ENCODE data around the gene FBXW11.

FBXW11 gene

DNA sequence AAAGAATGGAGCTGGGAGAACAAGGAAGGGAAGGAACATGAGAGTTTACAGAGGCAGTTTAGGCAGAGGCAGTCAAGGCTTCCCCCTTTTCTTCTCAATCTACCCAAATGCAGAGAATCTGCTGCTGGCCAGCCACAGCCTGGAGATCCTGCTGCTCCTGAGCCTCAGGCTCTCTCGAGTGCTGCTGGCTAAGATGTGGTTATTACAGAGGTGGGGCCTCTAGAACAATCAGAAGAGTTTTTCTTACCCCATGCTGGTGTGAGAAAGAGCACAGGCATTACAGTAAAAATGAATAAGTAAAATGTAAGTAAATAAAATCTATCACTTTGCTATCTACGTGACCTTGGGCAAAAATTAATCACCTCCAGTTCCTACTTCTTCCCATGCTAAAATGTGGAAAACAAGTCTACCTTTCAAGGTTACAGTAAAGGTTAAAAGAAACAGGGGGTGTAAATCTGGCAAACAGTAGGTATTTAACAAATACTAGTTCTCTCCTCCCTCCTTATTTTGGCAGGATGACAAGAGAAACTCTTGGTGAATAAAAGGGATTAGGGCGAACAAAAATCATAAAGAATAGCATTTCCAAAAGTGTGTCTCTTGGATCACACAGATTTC is 31.1 kb downstream of the FBXW11 start:
- H3K9me3 ChIP-seq (ENCODE audit: control insufficient read depth in 2 of 2, low read length in 2 of 2): peaks cover 4 to 6% of the 10 kb centered on the region in 2 donors
- H3K27ac ChIP-seq (ENCODE audit: low read depth in 2 of 2, low read length in 2 of 2): no peak overlapping the region
- H3K27me3 ChIP-seq (ENCODE audit: control insufficient read depth in 2 of 2, insufficient read depth in 2 of 2, low read length in 2 of 2): no peaks in the 10 kb centered on the region
- H3K36me3 ChIP-seq (ENCODE audit: control insufficient read depth in 2 of 2, insufficient read depth in 2 of 2, low read length in 2 of 2): no peaks in the 10 kb centered on the region
- H3K4me3 ChIP-seq (ENCODE audit: low read length in 2 of 2): no peak overlapping the region
- no peaks in the 10 kb centered on the region for H3K4me1 ChIP-seq (ENCODE audit: control insufficient read depth in 2 of 2, insufficient read depth in 2 of 2, low read length in 2 of 2)
- H3K9ac ChIP-seq (ENCODE audit: low read depth in 1 of 2, low read length in 2 of 2): no peak overlapping the region

DNA sequence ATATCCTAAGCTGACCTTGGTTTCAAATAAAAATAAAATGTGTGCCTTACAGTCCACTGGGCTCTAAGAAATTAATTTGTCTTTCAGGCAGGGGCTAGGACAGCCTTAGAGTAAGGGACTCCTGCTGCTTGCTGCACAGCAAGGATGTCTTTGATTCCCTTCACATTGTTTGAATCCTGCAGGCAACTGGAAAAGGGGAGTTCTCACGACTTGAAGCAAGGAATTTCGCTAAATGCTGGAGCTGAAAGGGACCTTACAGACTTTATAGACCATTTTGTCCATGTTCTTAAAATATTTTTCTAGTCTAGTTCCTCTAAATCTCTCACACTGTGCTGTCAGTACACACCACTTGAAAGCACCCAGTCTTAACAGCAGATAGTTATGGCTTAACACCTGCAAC is 35.6 kb downstream of the FBXW11 start:
- Histone ChIP-seq H3K9ac (ENCODE audit: low read depth in 1 of 2, low read length in 2 of 2) (no peak overlapping the region), H3K4me1 (ENCODE audit: control insufficient read depth in 2 of 2, insufficient read depth in 2 of 2, low read length in 2 of 2) (no peaks in the 10 kb centered on the region), H3K36me3 (ENCODE audit: control insufficient read depth in 2 of 2, insufficient read depth in 2 of 2, low read length in 2 of 2) (no peaks in the 10 kb centered on the region), H3K27me3 (ENCODE audit: control insufficient read depth in 2 of 2, insufficient read depth in 2 of 2, low read length in 2 of 2) (no peaks in the 10 kb centered on the region), H3K27ac (ENCODE audit: low read depth in 2 of 2, low read length in 2 of 2) (no peak overlapping the region), H3K9me3 (ENCODE audit: control insufficient read depth in 2 of 2, low read length in 2 of 2) (no peaks in the 10 kb centered on the region), H3K4me3 (ENCODE audit: low read length in 2 of 2) (no peak overlapping the region)

- Histone ChIP-seq H3K4me1 (ENCODE audit: control insufficient read depth in 2 of 2, insufficient read depth in 2 of 2, low read length in 2 of 2) (no peaks in the 10 kb centered on the region), H3K9ac (ENCODE audit: low read depth in 1 of 2, low read length in 2 of 2) (no peak overlapping the region), H3K9me3 (ENCODE audit: control insufficient read depth in 2 of 2, low read length in 2 of 2) (no peaks in the 10 kb centered on the region), H3K4me3 (ENCODE audit: low read length in 2 of 2) (no peak overlapping the region), H3K27ac (ENCODE audit: low read depth in 2 of 2, low read length in 2 of 2) (no peak overlapping the region), H3K27me3 (ENCODE audit: control insufficient read depth in 2 of 2, insufficient read depth in 2 of 2, low read length in 2 of 2) (no peaks in the 10 kb centered on the region), H3K36me3 (ENCODE audit: control insufficient read depth in 2 of 2, insufficient read depth in 2 of 2, low read length in 2 of 2) (no peaks in the 10 kb centered on the region)
Observed at GRCh38 chr5:171969288-171969880, 37.1 kb downstream of the FBXW11 start.

GRCh38 chr5:171968531-171968930 is 37.9 kb downstream of the FBXW11 start:
- H3K4me3 ChIP-seq (ENCODE audit: low read length in 2 of 2): no peak overlapping the region
- H3K4me1 ChIP-seq (ENCODE audit: control insufficient read depth in 2 of 2, insufficient read depth in 2 of 2, low read length in 2 of 2): no peaks in the 10 kb centered on the region

GRCh38 chr5:171966964-171967363 is 39.5 kb downstream of the FBXW11 start:
- no peak overlapping the region for H3K27ac ChIP-seq (ENCODE audit: low read depth in 2 of 2, low read length in 2 of 2)

More at GRCh38 chr5:171968531-171968930, 37.9 kb downstream of the FBXW11 start:
- Histone ChIP-seq H3K9me3 (ENCODE audit: control insufficient read depth in 2 of 2, low read length in 2 of 2) (no peaks in the 10 kb centered on the region), H3K27ac (ENCODE audit: low read depth in 2 of 2, low read length in 2 of 2) (no peak overlapping the region), H3K36me3 (ENCODE audit: control insufficient read depth in 2 of 2, insufficient read depth in 2 of 2, low read length in 2 of 2) (no peaks in the 10 kb centered on the region), H3K9ac (ENCODE audit: low read depth in 1 of 2, low read length in 2 of 2) (no peak overlapping the region), H3K27me3 (ENCODE audit: control insufficient read depth in 2 of 2, insufficient read depth in 2 of 2, low read length in 2 of 2) (no peaks in the 10 kb centered on the region)

GRCh38 chr5:171966270-171966669 is 40.2 kb downstream of the FBXW11 start:
- H3K27me3 ChIP-seq (ENCODE audit: control insufficient read depth in 2 of 2, insufficient read depth in 2 of 2, low read length in 2 of 2): no peaks in the 10 kb centered on the region
- H3K9me3 ChIP-seq (ENCODE audit: control insufficient read depth in 2 of 2, low read length in 2 of 2): no peaks in the 10 kb centered on the region
- H3K9ac ChIP-seq (ENCODE audit: low read depth in 1 of 2, low read length in 2 of 2): no peak overlapping the region
- H3K4me3 ChIP-seq (ENCODE audit: low read length in 2 of 2): no peak overlapping the region
- H3K36me3 ChIP-seq (ENCODE audit: control insufficient read depth in 2 of 2, insufficient read depth in 2 of 2, low read length in 2 of 2): no peaks in the 10 kb centered on the region
- H3K27ac ChIP-seq (ENCODE audit: low read depth in 2 of 2, low read length in 2 of 2): no peak overlapping the region
- no peaks in the 10 kb centered on the region for H3K4me1 ChIP-seq (ENCODE audit: control insufficient read depth in 2 of 2, insufficient read depth in 2 of 2, low read length in 2 of 2)

More at GRCh38 chr5:171966964-171967363, 39.5 kb downstream of the FBXW11 start:
- Histone ChIP-seq H3K4me3 (ENCODE audit: low read length in 2 of 2) (no peak overlapping the region), H3K9ac (ENCODE audit: low read depth in 1 of 2, low read length in 2 of 2) (no peak overlapping the region), H3K9me3 (ENCODE audit: control insufficient read depth in 2 of 2, low read length in 2 of 2) (no peaks in the 10 kb centered on the region), H3K4me1 (ENCODE audit: control insufficient read depth in 2 of 2, insufficient read depth in 2 of 2, low read length in 2 of 2) (no peaks in the 10 kb centered on the region), H3K36me3 (ENCODE audit: control insufficient read depth in 2 of 2, insufficient read depth in 2 of 2, low read length in 2 of 2) (no peaks in the 10 kb centered on the region), H3K27me3 (ENCODE audit: control insufficient read depth in 2 of 2, insufficient read depth in 2 of 2, low read length in 2 of 2) (no peaks in the 10 kb centered on the region)

GRCh38 chr5:171965745-171966144 is 40.7 kb downstream of the FBXW11 start:
- Histone ChIP-seq H3K36me3 (ENCODE audit: control insufficient read depth in 2 of 2, insufficient read depth in 2 of 2, low read length in 2 of 2) (no peaks in the 10 kb centered on the region), H3K9me3 (ENCODE audit: control insufficient read depth in 2 of 2, low read length in 2 of 2) (no peaks in the 10 kb centered on the region), H3K27me3 (ENCODE audit: control insufficient read depth in 2 of 2, insufficient read depth in 2 of 2, low read length in 2 of 2) (no peaks in the 10 kb centered on the region), H3K4me3 (ENCODE audit: low read length in 2 of 2) (no peak overlapping the region), H3K9ac (ENCODE audit: low read depth in 1 of 2, low read length in 2 of 2) (no peak overlapping the region), H3K27ac (ENCODE audit: low read depth in 2 of 2, low read length in 2 of 2) (no peak overlapping the region), H3K4me1 (ENCODE audit: control insufficient read depth in 2 of 2, insufficient read depth in 2 of 2, low read length in 2 of 2) (no peaks in the 10 kb centered on the region)

GRCh38 chr5:171963416-171963815 is 43.0 kb downstream of the FBXW11 start:
- Histone ChIP-seq H3K9ac (ENCODE audit: low read depth in 1 of 2, low read length in 2 of 2) (no peak overlapping the region), H3K4me1 (ENCODE audit: control insufficient read depth in 2 of 2, insufficient read depth in 2 of 2, low read length in 2 of 2) (peaks cover 0 to 7% of the 10 kb centered on the region in 2 donors), H3K9me3 (ENCODE audit: control insufficient read depth in 2 of 2, low read length in 2 of 2) (no peaks in the 10 kb centered on the region), H3K27ac (ENCODE audit: low read depth in 2 of 2, low read length in 2 of 2) (no peak overlapping the region), H3K36me3 (ENCODE audit: control insufficient read depth in 2 of 2, insufficient read depth in 2 of 2, low read length in 2 of 2) (no peaks in the 10 kb centered on the region), H3K4me3 (ENCODE audit: low read length in 2 of 2) (no peak overlapping the region), H3K27me3 (ENCODE audit: control insufficient read depth in 2 of 2, insufficient read depth in 2 of 2, low read length in 2 of 2) (no peaks in the 10 kb centered on the region)

- H3K4me1 ChIP-seq (ENCODE audit: control insufficient read depth in 2 of 2, insufficient read depth in 2 of 2, low read length in 2 of 2): peaks cover 7 to 13% of the 10 kb centered on the region in 2 donors
- H3K36me3 ChIP-seq (ENCODE audit: control insufficient read depth in 2 of 2, insufficient read depth in 2 of 2, low read length in 2 of 2): no peaks in the 10 kb centered on the region
- no peak overlapping the region for H3K4me3 ChIP-seq (ENCODE audit: low read length in 2 of 2)
- no peaks in the 10 kb centered on the region for H3K27me3 ChIP-seq (ENCODE audit: control insufficient read depth in 2 of 2, insufficient read depth in 2 of 2, low read length in 2 of 2)
- H3K27ac ChIP-seq (ENCODE audit: low read depth in 2 of 2, low read length in 2 of 2): no peak overlapping the region
- no peaks in the 10 kb centered on the region for H3K9me3 ChIP-seq (ENCODE audit: control insufficient read depth in 2 of 2, low read length in 2 of 2)
- no peak overlapping the region for H3K9ac ChIP-seq (ENCODE audit: low read depth in 1 of 2, low read length in 2 of 2)
Observed at GRCh38 chr5:171961117-171961516, 45.3 kb downstream of the FBXW11 start.

GRCh38 chr5:171957591-171958251 is 48.7 kb downstream of the FBXW11 start:
- no peaks in the 10 kb centered on the region for H3K9me3 ChIP-seq (ENCODE audit: control insufficient read depth in 2 of 2, low read length in 2 of 2)
- H3K27me3 ChIP-seq (ENCODE audit: control insufficient read depth in 2 of 2, insufficient read depth in 2 of 2, low read length in 2 of 2): no peaks in the 10 kb centered on the region
- no peak overlapping the region for H3K4me3 ChIP-seq (ENCODE audit: low read length in 2 of 2)
- H3K27ac ChIP-seq (ENCODE audit: low read depth in 2 of 2, low read length in 2 of 2): no peak overlapping the region
- peaks cover 7 to 13% of the 10 kb centered on the region in 2 donors for H3K4me1 ChIP-seq (ENCODE audit: control insufficient read depth in 2 of 2, insufficient read depth in 2 of 2, low read length in 2 of 2)
- H3K36me3 ChIP-seq (ENCODE audit: control insufficient read depth in 2 of 2, insufficient read depth in 2 of 2, low read length in 2 of 2): no peaks in the 10 kb centered on the region
- no peak overlapping the region for H3K9ac ChIP-seq (ENCODE audit: low read depth in 1 of 2, low read length in 2 of 2)

Measured in mucosa of rectum (tissue), 2 donors.